HG02571 (cell line): ENCODE measurements around the gene NKAPD1.
"Not testable (repeated sequence)": the region's sequence is repeated elsewhere in the genome, so short reads cannot be mapped to it uniquely, and the experiment has no call there.

Experiments used
- ATAC-seq: cut with Tn5 transposase; IDR thresholded peaks from one replicate; pipeline ENCODE4 v1.9.1; 2021; ENCODE audit warnings: mild to moderate bottlenecking, moderate library complexity; ENCODE audit not compliant: unreplicated experiment

Gene NKAPD1

DNA sequence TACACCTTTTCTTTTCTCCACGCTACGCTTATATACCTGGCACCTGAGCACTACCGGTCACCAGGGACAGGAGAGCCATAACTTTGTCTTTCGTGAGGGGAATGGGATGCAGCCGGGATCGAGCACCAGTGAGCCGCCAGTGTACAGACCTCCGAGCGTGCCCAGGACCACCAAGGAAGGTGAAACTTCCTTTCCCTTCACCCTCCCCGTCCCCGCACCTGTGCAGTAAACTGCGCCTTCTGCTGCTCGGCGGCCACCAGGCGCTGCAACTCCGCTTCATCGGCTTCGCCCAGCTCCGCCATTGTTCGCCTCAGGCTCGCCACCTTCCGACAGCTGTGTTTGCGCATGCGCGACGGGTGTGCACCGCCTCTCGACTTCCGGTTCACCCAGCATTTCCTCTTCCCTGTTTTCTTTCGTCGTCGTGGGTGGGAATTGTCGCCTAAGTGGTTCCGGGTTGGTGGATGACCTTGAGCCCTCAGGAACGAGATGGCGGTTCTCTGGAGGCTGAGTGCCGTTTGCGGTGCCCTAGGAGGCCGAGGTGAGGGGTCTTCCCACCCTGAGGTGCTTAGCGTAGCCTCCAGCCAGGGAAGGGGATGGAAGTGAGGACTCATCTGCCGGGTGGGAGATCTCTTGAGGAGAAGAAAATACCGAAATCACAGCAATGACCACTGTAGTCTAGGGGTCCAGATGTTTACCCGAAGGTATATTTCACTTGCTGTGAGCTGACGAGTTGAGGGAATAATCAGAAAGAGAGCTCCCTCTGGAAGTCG lies 12.5 kb downstream of the NKAPD1 start, which contains the start of the genes SDHD and TIMM8B:
SDHD (plus strand) TSS at position 452 of the 770 bp plus-strand sequence; CDS start at position 487, 35 bp downstream.
TIMM8B (minus strand) TSS at position 335 of the 770 bp plus-strand sequence; CDS start at position 302, 33 bp downstream.
- peak; percentile 87 for ATAC-seq

DNA sequence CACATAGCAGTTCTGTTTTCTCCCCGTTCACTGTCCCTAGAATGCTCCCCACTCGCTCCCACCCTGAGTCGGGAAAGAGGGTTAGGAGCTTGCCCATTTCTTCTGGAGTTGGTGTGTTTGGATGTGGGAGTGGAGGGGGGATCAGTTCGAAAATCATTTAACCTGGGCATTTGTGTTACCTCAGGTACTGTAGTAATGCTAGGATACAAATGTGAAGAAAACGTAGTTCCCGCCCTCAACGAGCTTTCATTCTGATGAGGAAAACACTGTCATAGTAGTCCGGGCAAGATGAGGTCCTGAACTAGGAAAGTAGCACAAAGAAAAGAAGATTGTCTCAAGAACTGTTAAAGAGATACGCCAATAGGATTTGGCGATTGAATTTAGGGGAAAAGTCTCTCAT lies 13.1 kb downstream of the NKAPD1 start:
- ATAC-seq = peak; percentile 5

DNA sequence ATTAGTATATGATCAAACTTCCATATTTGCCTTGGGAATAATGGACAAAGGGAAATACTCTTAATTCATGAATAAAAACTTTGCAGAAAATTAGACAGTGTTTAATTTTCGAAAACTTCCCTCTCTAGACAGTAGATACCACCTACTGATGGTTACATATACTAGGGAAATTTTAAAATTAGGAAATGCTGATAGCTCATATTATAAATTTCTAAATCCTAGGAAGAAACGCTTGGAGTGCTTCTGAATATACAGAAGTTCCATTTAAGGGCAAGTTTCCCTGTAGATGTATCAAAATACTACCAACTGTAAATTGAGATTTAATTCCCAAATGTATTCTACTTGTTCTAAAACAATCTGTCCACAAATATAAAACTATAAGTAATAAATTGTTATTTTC lies 21.2 kb downstream of the NKAPD1 start:
- not testable (repeated sequence) for ATAC-seq

GRCh38 chr11:112096194-112096593 lies 22.1 kb downstream of the NKAPD1 start:
- no peak for ATAC-seq

GRCh38 chr11:112097734-112098528 lies 23.8 kb downstream of the NKAPD1 start:
- no peak for ATAC-seq

GRCh38 chr11:112100462-112100861 lies 26.4 kb downstream of the NKAPD1 start:
- no peak for ATAC-seq

DNA sequence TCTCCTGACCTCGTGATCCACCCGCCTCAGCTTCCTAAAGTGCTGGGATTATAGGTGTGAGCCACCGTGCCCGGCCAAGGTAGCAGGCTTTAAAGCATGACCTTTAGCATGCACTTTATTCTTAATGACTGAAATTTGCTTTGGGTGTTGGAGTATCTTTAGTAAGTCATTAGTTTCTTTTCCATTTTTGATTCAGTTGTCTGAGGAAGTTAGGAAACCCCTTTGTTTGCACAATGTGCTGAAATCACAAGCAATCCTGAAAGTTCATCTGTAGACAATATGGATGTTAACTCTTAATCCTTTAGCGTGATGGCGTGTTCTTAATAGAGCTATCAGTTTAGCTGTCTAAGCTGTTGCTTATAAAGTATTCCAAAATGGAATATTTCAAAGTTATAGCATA lies 29.3 kb downstream of the NKAPD1 start:
- ATAC-seq = no peak

DNA sequence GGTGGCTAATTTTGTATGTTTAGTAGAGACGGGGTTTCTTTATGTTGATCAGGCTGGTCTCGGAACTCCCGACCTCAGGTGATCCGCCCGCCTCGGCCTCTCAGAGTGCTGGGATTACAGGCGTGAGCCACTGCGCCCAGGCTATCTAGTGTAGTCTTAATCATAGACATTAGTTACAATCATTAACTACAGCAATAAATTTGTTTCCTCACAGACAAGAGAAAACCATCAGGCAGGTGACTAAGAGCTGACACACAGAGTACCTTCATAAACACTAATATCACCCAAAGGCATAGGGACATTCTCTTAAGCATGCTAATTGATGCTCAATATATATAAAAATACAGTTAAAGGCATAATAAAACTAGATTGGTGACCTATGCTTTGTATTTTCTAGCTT lies 32.0 kb downstream of the NKAPD1 start:
- no peak for ATAC-seq

DNA sequence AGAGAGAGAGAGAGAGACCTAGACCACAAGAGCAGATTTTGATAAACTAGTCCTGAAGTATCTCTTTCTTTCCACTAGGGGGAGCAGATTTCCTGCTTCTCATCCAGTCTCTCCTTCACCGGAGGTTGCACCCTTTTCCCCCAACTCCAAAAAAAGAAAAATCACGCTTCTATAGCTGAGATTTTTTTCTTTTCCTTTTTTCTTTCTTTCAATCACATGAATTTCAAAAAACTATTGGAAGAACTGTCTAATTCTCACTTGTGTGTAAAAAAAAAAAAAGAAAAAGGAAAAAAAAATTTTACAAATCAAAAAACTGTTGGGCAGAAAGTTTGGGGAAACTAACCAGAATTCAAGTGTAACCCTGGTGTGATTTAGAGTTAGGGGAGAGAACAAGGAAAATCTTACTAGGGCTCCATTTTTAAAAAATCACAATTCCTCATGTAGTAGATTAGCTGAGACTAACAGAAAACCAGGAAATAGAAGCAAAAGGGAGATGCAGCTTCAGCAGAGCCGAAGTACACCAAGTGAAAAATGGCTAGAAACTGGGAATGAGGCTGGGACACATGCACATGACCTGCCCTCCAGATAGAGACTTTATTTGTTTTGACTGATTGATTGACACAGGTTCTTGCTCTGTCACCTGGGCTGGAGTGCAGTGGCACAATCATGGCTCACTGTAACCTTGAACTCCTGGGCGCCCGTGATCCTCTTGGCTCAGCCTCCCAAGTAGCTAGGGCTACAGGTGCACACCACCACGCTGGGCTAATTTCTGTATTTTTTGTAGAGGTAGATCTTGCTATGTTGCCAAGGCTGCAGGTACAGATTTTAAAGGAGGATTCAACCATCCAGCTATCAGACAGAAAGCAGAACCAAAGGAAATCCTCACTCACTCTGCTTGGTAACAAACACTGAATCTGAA lies 39.7 kb downstream of the NKAPD1 start:
- ATAC-seq = peak; percentile 53

GRCh38 chr11:112114460-112114859 lies 40.4 kb downstream of the NKAPD1 start:
- ATAC-seq = no peak

DNA sequence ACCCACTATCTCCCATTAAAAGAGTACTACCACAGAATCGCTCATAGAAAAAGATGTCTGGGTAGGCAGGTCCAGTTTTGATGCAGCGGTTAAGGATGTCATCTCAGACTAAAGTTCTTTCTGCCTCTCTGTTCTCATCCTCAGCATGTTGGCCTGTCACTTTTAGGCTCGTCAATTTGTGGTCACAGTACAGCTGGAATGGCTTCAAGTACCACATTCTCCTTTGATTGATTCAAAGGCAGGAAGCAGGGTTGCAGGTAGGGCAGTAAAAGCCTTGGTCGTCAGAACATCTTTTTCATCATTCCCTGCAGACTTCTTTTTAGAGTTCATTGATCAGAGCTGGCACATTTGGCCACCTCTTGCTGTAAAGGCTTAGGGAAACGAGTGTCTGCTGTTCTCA lies 41.3 kb downstream of the NKAPD1 start:
- no peak for ATAC-seq

DNA sequence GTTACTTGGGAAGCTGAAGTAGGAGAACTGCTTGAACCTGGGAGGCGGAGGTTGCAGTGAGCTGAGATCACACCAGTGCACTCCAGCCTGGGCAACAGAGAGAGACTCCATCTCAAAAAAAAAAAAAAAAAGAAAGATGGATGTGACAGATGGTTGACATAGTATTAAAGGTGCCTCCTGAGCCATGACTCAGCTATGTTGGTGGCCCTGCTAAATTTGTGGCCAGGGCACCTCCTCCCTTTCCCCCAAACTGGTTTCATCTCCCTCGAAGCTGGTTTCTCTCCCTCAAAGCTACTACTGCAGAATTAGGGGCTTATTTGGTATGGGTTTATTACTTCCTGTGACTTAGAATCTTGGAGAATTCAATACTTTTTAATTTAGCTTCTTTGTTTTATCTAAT lies 44.1 kb downstream of the NKAPD1 start:
- no peak for ATAC-seq

GRCh38 chr11:112121981-112122615 lies 48.0 kb downstream of the NKAPD1 start:
- ATAC-seq = no peak

DNA sequence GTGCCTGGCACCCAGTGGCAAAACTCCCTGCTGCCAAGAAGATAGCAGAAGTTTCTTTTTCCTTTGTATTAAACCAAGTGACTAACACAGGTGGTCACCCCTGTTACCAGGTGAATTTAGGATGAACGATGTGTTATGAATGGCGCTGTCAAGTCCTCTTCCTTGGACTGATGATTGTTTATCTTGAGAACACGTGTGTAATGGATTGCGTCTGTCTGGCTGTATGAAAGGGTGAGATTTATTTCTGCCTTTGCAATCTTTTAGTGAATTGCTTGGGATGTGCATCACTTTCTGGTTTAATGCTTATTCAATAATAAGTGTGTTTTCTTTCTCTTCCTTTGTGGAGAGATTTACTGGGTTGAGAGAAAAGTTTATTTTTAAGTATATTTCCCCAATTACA lies 49.0 kb downstream of the NKAPD1 start:
- ATAC-seq = no peak

- ATAC-seq = no peak
These were observed 53.0 kb downstream of the NKAPD1 start for GRCh38 chr11:112127056-112127455.

GRCh38 chr11:112128483-112129121 lies 54.5 kb downstream of the NKAPD1 start:
- ATAC-seq = no peak

DNA sequence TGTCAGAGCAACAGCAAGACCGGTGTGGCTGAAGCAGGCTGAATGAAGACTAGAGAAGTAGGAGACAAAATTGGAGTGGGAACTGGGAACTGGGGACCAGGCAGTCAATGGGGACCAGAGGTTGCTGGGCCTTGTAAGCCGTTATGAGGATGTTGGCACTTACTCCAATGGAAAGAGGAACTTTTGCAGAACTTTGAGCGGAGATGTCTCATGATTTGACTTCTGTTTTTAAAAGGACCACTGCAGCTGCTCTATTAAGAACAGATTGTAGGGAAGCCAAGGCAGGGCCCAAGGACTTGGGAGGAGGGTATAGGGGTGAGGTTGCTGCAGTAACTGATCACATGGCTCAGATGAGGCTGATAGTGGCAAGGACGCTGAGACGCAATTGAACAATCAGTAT lies 55.6 kb downstream of the NKAPD1 start:
- ATAC-seq = no peak

GRCh38 chr11:112132737-112133136 lies 58.6 kb downstream of the NKAPD1 start:
- no peak for ATAC-seq

GRCh38 chr11:112134473-112134872 lies 60.4 kb downstream of the NKAPD1 start:
- ATAC-seq = no peak
